IPS-15b (cell line): Measurements from ENCODE around the gene SOHLH2.

ENCODE experiments used
- H3K27me3 ChIP-seq: one replicate; pipeline ENCODE4 v1.6.1; 2013; ENCODE audit warnings: low read length; ENCODE audit not compliant: control insufficient read depth, insufficient read depth
- H3K36me3 ChIP-seq: one replicate; pipeline ENCODE4 v1.6.1; 2013; ENCODE audit warnings: low read length; ENCODE audit not compliant: control insufficient read depth, insufficient read depth
- H3K4me1 ChIP-seq: one replicate; pipeline ENCODE4 v1.6.1; 2013; ENCODE audit warnings: mild to moderate bottlenecking, low read length; ENCODE audit not compliant: control insufficient read depth, insufficient read depth
- H3K4me3 ChIP-seq: one replicate; pipeline ENCODE4 v1.5.1; 2013; ENCODE audit warnings: low read depth, low read length
- H3K9ac ChIP-seq: one replicate; pipeline ENCODE4 v1.6.1; 2013; ENCODE audit warnings: low read depth, mild to moderate bottlenecking, low read length
- H3K9me3 ChIP-seq: one replicate; pipeline ENCODE4 v1.6.1; 2013; ENCODE audit warnings: mild to moderate bottlenecking, low read length; ENCODE audit not compliant: control insufficient read depth, insufficient read depth

SOHLH2 gene

GRCh38 chr13:36183901-36184300 is 30.5 kb downstream of the SOHLH2 start:
- Histone ChIP-seq H3K9ac (no peak overlapping the region), H3K4me3 (no peak overlapping the region), H3K27me3 (no peaks in the 10 kb centered on the region)

GRCh38 chr13:36175621-36176020 is 38.7 kb downstream of the SOHLH2 start:
- H3K4me1 ChIP-seq = peaks cover 3% of the 10 kb centered on the region
- no peaks in the 10 kb centered on the region for H3K27me3 ChIP-seq
- H3K4me3 ChIP-seq = no peak overlapping the region
- H3K9me3 ChIP-seq = no peaks in the 10 kb centered on the region
- no peaks in the 10 kb centered on the region for H3K36me3 ChIP-seq
- no peak overlapping the region for H3K9ac ChIP-seq

More at GRCh38 chr13:36183901-36184300, 30.5 kb downstream of the SOHLH2 start:
- no peaks in the 10 kb centered on the region for H3K9me3 ChIP-seq
- H3K4me1 ChIP-seq = no peaks in the 10 kb centered on the region
- H3K36me3 ChIP-seq = no peaks in the 10 kb centered on the region

GRCh38 chr13:36174923-36175322 is 39.4 kb downstream of the SOHLH2 start:
- H3K9ac ChIP-seq = no peak overlapping the region
- no peaks in the 10 kb centered on the region for H3K9me3 ChIP-seq
- no peaks in the 10 kb centered on the region for H3K27me3 ChIP-seq
- H3K4me1 ChIP-seq = peaks cover 3% of the 10 kb centered on the region
- H3K36me3 ChIP-seq = no peaks in the 10 kb centered on the region
- no peak overlapping the region for H3K4me3 ChIP-seq

- Histone ChIP-seq H3K9ac (no peak overlapping the region), H3K27me3 (no peaks in the 10 kb centered on the region), H3K4me3 (no peak overlapping the region), H3K36me3 (no peaks in the 10 kb centered on the region), H3K4me1 (peaks cover 3% of the 10 kb centered on the region), H3K9me3 (no peaks in the 10 kb centered on the region)
Measured at GRCh38 chr13:36173571-36174322, 40.6 kb downstream of the SOHLH2 start.

GRCh38 chr13:36166046-36166445 is 48.3 kb downstream of the SOHLH2 start:
- Histone ChIP-seq H3K27me3 (no peaks in the 10 kb centered on the region), H3K9ac (no peak overlapping the region), H3K36me3 (no peaks in the 10 kb centered on the region), H3K4me1 (peaks cover 13% of the 10 kb centered on the region), H3K9me3 (no peaks in the 10 kb centered on the region), H3K4me3 (no peak overlapping the region)

- Histone ChIP-seq H3K9ac (no peak overlapping the region), H3K4me1 (peaks cover 13% of the 10 kb centered on the region), H3K4me3 (no peak overlapping the region), H3K36me3 (no peaks in the 10 kb centered on the region), H3K9me3 (no peaks in the 10 kb centered on the region), H3K27me3 (no peaks in the 10 kb centered on the region)
Measured at GRCh38 chr13:36163809-36164308, 50.5 kb downstream of the SOHLH2 start.

GRCh38 chr13:36163286-36163685 is 51.1 kb downstream of the SOHLH2 start:
- no peak overlapping the region for H3K4me3 ChIP-seq
- H3K27me3 ChIP-seq = no peaks in the 10 kb centered on the region
- H3K9ac ChIP-seq = no peak overlapping the region
- no peaks in the 10 kb centered on the region for H3K9me3 ChIP-seq
- H3K36me3 ChIP-seq = no peaks in the 10 kb centered on the region
- peaks cover 13% of the 10 kb centered on the region for H3K4me1 ChIP-seq

- Histone ChIP-seq H3K9ac (no peak overlapping the region), H3K4me3 (no peak overlapping the region)
Measured at GRCh38 chr13:36160297-36160696, 54.1 kb downstream of the SOHLH2 start.

GRCh38 chr13:36158611-36159010 is 55.7 kb downstream of the SOHLH2 start:
- no peak overlapping the region for H3K9ac ChIP-seq
- peaks cover 6% of the 10 kb centered on the region for H3K4me1 ChIP-seq
- H3K4me3 ChIP-seq = no peak overlapping the region
- peaks cover 21% of the 10 kb centered on the region for H3K27me3 ChIP-seq
- no peaks in the 10 kb centered on the region for H3K36me3 ChIP-seq
- H3K9me3 ChIP-seq = no peaks in the 10 kb centered on the region

More at GRCh38 chr13:36160297-36160696, 54.1 kb downstream of the SOHLH2 start:
- Histone ChIP-seq H3K9me3 (no peaks in the 10 kb centered on the region), H3K36me3 (no peaks in the 10 kb centered on the region), H3K27me3 (peaks cover 14% of the 10 kb centered on the region), H3K4me1 (peaks cover 13% of the 10 kb centered on the region)

GRCh38 chr13:36157480-36157879 is 56.9 kb downstream of the SOHLH2 start:
- Histone ChIP-seq H3K27me3 (peaks cover 21% of the 10 kb centered on the region), H3K4me1 (no peaks in the 10 kb centered on the region), H3K36me3 (no peaks in the 10 kb centered on the region), H3K9me3 (no peaks in the 10 kb centered on the region), H3K9ac (no peak overlapping the region), H3K4me3 (no peak overlapping the region)

GRCh38 chr13:36154567-36155291 is 59.6 kb downstream of the SOHLH2 start:
- no peak overlapping the region for H3K9ac ChIP-seq
- H3K4me1 ChIP-seq = no peaks in the 10 kb centered on the region
- H3K4me3 ChIP-seq = peak overlapping the region; percentile 50
- H3K36me3 ChIP-seq = no peaks in the 10 kb centered on the region
- peaks cover 21% of the 10 kb centered on the region for H3K27me3 ChIP-seq
- H3K9me3 ChIP-seq = no peaks in the 10 kb centered on the region

- Histone ChIP-seq H3K4me3 (no peak overlapping the region), H3K9me3 (no peaks in the 10 kb centered on the region), H3K9ac (no peak overlapping the region), H3K27me3 (peaks cover 17% of the 10 kb centered on the region), H3K36me3 (no peaks in the 10 kb centered on the region), H3K4me1 (no peaks in the 10 kb centered on the region)
Measured at GRCh38 chr13:36151591-36151990, 62.8 kb downstream of the SOHLH2 start.
